GM12878 (cell line): ENCODE results near the gene AFF1. TPM values are rescaled to one million over a fixed set of nuclear protein-coding genes. Genes with fewer than 3 reads are reported as not detected.

Experiments
- ATAC-seq: fragments of 200-7000 bp; cut with Tn5 transposase; 3 replicates; pipeline ENCODE4 v1.9.1; 2020; ENCODE audit warnings: mild to moderate bottlenecking, moderate library complexity
- BruUV-seq: library from RNA; stranded (reverse); fragments of 400-500 nt; replicated peaks from 2 replicates; lab custom pipeline; 2021; lab: Mats Ljungman, UMichigan
- CTCF ChIA-PET: fragments of 300-600 bp; sonication (Branson Sonifier 250); formaldehyde crosslinking; extraction: SDS; loops from one replicate; lab custom pipeline; 2021; ENCODE audit warnings: inconsistent platforms; lab: Yijun Ruan, JAX
- POLR2A ChIA-PET: fragments of 350-600 bp; formaldehyde crosslinking; extraction: SDS; loops from one replicate; lab custom pipeline; 2021; ENCODE audit warnings: inconsistent platforms; lab: Charles Lee
- RAD21 ChIA-PET: fragments of 300-600 bp; sonication (Branson Sonifier 250); formaldehyde crosslinking; loops from one replicate; lab custom pipeline; 2023; ENCODE audit warnings: antibody characterized with exemption; ENCODE audit not compliant: unreplicated experiment; lab: Charles Lee
- SMC1A ChIA-PET: fragments of 300-600 bp; sonication (Branson Sonifier 250); formaldehyde crosslinking; loops from one replicate; lab custom pipeline; 2023; ENCODE audit not compliant: unreplicated experiment, uncharacterized antibody; lab: Charles Lee
- DNase-seq: peaks from one replicate; pipeline ENCODE4 v3.0.0-alpha.2; 2011; ENCODE audit warnings: low read depth, low spot score
- FAIRE-seq: peaks from 3 replicates; lab custom pipeline; 2011; peaks lifted over from hg19 to GRCh38; lab: Jason Lieb, UNC
- H2AFZ ChIP-seq: 2 replicates; pipeline ENCODE4 v1.6.0; 2011; ENCODE audit warnings: low read depth, low read length, control low read depth; ENCODE audit not compliant: control insufficient read depth
- H3K27ac ChIP-seq: 2 replicates; pipeline ENCODE4 v1.5.1; 2011; ENCODE audit warnings: control low read depth; ENCODE audit not compliant: control insufficient read depth, insufficient read depth
- H3K27me3 ChIP-seq, 2 experiments: replicated peaks in 1 of 2; 2 replicates each; pipeline versions ENCODE4 v1.6.0 to v1.6.1; 2011; ENCODE audit warnings: low read length in 1 of 2; ENCODE audit not compliant: control insufficient read depth in 2 of 2, insufficient read depth in 2 of 2
- H3K36me3 ChIP-seq, 2 experiments: 2 replicates each; pipeline ENCODE4 v1.5.1; 2011; ENCODE audit warnings: low read length in 1 of 2; ENCODE audit not compliant: control insufficient read depth in 2 of 2, insufficient read depth in 2 of 2
- H3K4me1 ChIP-seq: 2 replicates; pipeline ENCODE4 v1.6.1; 2011; ENCODE audit warnings: mild to moderate bottlenecking, low read length, moderate library complexity, mixed read lengths; ENCODE audit not compliant: control insufficient read depth, insufficient read depth
- H3K4me2 ChIP-seq: 2 replicates; pipeline ENCODE4 v1.6.0; 2011; ENCODE audit warnings: control low read depth; ENCODE audit not compliant: control insufficient read depth, insufficient read depth
- H3K4me3 ChIP-seq: fragments of 200-600 bp; sonication (generic); 2 replicates; pipeline ENCODE4 v1.5.1; 2016
- H3K79me2 ChIP-seq: 2 replicates; pipeline ENCODE4 v1.6.0; 2011; ENCODE audit warnings: low read length; ENCODE audit not compliant: control insufficient read depth, insufficient read depth
- H3K9ac ChIP-seq: 2 replicates; pipeline ENCODE4 v1.8.0; 2011; ENCODE audit warnings: low read length, control low read depth, mixed read lengths; ENCODE audit not compliant: control insufficient read depth, insufficient read depth
- H3K9me3 ChIP-seq: replicated peaks from 3 replicates; pipeline ENCODE4 v1.5.1; 2011; ENCODE audit warnings: mild to moderate bottlenecking, low read length; ENCODE audit not compliant: control insufficient read depth, insufficient read depth
- H4K20me1 ChIP-seq: 2 replicates; pipeline ENCODE4 v1.6.0; 2011; ENCODE audit not compliant: control insufficient read depth, insufficient read depth
- BHLHE40 ChIP-seq, 2 experiments: fragments of 450-650 bp in 1 of 2; IDR thresholded peaks; 2 replicates each; pipeline ENCODE4 v1.6.1; 2011 to 2017; ENCODE audit warnings: low read depth in 2 of 2, borderline replicate concordance in 1 of 2, improper control_type of control experiment in 1 of 2, low read length in 1 of 2, mild to moderate bottlenecking in 1 of 2
- CHD2 ChIP-seq: IDR thresholded peaks from 2 replicates; pipeline ENCODE4 v1.6.1; 2011; ENCODE audit warnings: low read depth, low read length, improper control_type of control experiment, borderline replicate concordance
- FOS ChIP-seq: IDR thresholded peaks from 3 replicates; pipeline ENCODE4 v1.6.1; 2011; ENCODE audit warnings: borderline replicate concordance; ENCODE audit not compliant: insufficient read length; ENCODE audit errors: extremely low read depth
- IKZF2 ChIP-seq, 2 experiments: fragments of 450-650 bp; IDR thresholded peaks; 2 replicates each; pipeline ENCODE4 v1.6.1; 2017; ENCODE audit warnings: mild to moderate bottlenecking in 2 of 2, moderate library complexity in 2 of 2
- IRF4 ChIP-seq: IDR thresholded peaks from 2 replicates; pipeline ENCODE4 v1.6.1; 2011; ENCODE audit warnings: low read depth, low read length
- KLF5 ChIP-seq: fragments of 450-650 bp; IDR thresholded peaks from 2 replicates; pipeline ENCODE4 v1.6.1; 2014; ENCODE audit warnings: mild to moderate bottlenecking; ENCODE audit not compliant: partially characterized antibody
- RELA ChIP-seq: fragments of 450-650 bp; IDR thresholded peaks from 2 replicates; pipeline ENCODE4 v1.8.0; 2014; ENCODE audit warnings: borderline replicate concordance; ENCODE audit not compliant: partially characterized antibody
- SRF ChIP-seq, 2 experiments: IDR thresholded peaks; 2 replicates each; pipeline ENCODE4 v1.6.1; 2011; ENCODE audit warnings: low read depth in 2 of 2, low read length in 2 of 2, mild to moderate bottlenecking in 1 of 2, moderate library complexity in 1 of 2
- TARDBP ChIP-seq: IDR thresholded peaks from 2 replicates; pipeline ENCODE4 v1.6.1; 2016; ENCODE audit warnings: borderline replicate concordance
- WGBS: methylation state at CpG from one replicate; pipeline ENCODE4 v1.1.6; 2016; ENCODE audit warnings: low lambda C conversion rate; ENCODE audit not compliant: insufficient replicate concordance, insufficient coverage; ENCODE audit errors: missing lambda C conversion rate; 5-methylcytosine and 5-hydroxymethylcytosine counted together
- in situ Hi-C: fragments of 300-500 bp; cut with MboI; formaldehyde crosslinking; loops from 9 replicates; pipeline ENCODE4 v1.14.3; 2018; ENCODE audit warnings: mixed read lengths
- intact Hi-C: fragments of 100-400 bp; cut with micrococcal nuclease; formaldehyde crosslinking; loops from one replicate; pipeline ENCODE4 v1.14.2; 2022; ENCODE audit not compliant: unreplicated experiment
- polyA plus RNA-seq, 11 experiments: library from polyadenylated mRNA; depleted of rRNA in 4 of 11; unstranded in 6 of 11; stranded (reverse) in 5 of 11; fragments of >200 nt; fragmentation: Nextera tagmentation in 4 of 11; fragmentation: Illumina TruSeq in 1 of 11; extraction: Ambion mirVana in 4 of 11; extraction: Trizol in 1 of 11; gene quantifications; 1 replicate in 1 of 11; 2 replicates in 10 of 11; pipeline versions ENCODE4 v1.2.1 to v1.2.3, GENCODE V29; 2011 to 2016; ENCODE audit warnings: inconsistent platforms in 2 of 11, missing spikeins in 2 of 11, low read depth in 1 of 11
- total RNA-seq, 4 experiments: library from RNA; depleted of rRNA in 3 of 4; stranded (reverse); fragments of >200 nt in 3 of 4; fragmentation: Illumina TruSeq in 1 of 4; extraction: Trizol in 1 of 4; gene quantifications; 2 replicates each; pipeline versions ENCODE4 v1.2.1 to v1.2.3, GENCODE V29; 2013 to 2021
- TF ChIP-seq, protein P1 (sequence below): fragments of 450-650 bp; IDR thresholded peaks from 2 replicates; pipeline ENCODE4 v1.6.1; 2016; ENCODE audit warnings: mild to moderate bottlenecking, moderate library complexity, borderline replicate concordance
- TF ChIP-seq, protein P2 (sequence below): IDR thresholded peaks from 2 replicates; pipeline ENCODE4 v1.6.1; 2012; ENCODE audit warnings: improper control_type of control experiment, low read depth, low read length; ENCODE audit not compliant: insufficient replicate concordance

AFF1 gene
- total and polyA plus RNA-seq, 10 of the 15 experiments (the other 5 are each of a cell fraction or from before 2014, with no cell fraction given) = 3.5 to 56.1 (median 21.5) TPM

DNA sequence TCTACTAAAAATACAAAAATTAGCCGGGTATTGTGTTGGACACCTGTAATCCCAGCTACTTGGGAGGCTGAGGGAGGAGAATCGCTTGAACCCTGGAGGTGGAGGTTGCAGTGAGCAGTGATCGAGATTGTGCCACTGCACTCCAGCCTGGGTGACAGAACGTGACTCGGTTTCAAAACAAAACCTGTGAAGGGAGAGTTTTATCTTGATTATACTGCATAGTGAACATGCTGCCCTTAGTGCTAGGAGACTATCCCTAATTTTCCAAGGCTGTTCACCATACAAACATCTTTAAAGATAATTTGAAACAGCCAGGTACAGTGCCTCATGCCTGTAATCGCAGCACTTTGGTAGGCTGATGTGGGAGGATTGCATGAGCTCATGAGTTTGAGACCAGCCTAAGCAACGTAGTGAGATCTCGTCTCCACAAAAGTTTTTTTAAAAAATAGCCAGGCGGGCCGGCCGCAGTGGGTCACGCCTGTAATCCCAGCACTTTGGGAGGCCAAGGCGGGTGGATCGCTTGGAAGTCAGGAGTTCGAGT lies 6.2 kb downstream of the AFF1 start:
- Histone ChIP-seq H3K36me3 (peaks cover 0 to 3% of the 10 kb centered on the region in 2 experiments; a peak in 1 of 4 replicates), H4K20me1 (peaks cover 3% of the 10 kb centered on the region; the same call in 1 of the 2 replicates), H3K27ac (peak overlapping the region; percentile 93), H3K4me3 (peak overlapping the region; percentile 64; the same call in 1 of the 2 replicates), H3K9ac (peak overlapping the region; percentile 70), H3K9me3 (no peaks in the 10 kb centered on the region; the same call in 2 of the 3 replicates), H2AFZ (no peak overlapping the region), H3K27me3 (no peaks in the 10 kb centered on the region), H3K79me2 (peaks cover 98% of the 10 kb centered on the region), H3K4me1 (peaks cover 37% of the 10 kb centered on the region), H3K4me2 (peak overlapping the region; percentile 98)
- ChIA-PET RAD21 (interaction anchor here (3.0 to 9.3 kb wide), 4 partner anchors 12 to 151 kb away, joined by 14 to 267 read pairs (median 108); no protein-coding TSS in a partner anchor), POLR2A (interaction anchor here (1.0 to 1.5 kb wide), 4 partner anchors 13 to 96 kb away, joined by 3 to 6 read pairs (median 6); no protein-coding TSS in a partner anchor), SMC1A (interaction anchor here (1.1 to 13.7 kb wide), 10 partner anchors 13 to 151 kb away, joined by 3 to 268 read pairs (median 54); no protein-coding TSS in a partner anchor), CTCF (interaction anchor here (0.6 to 9.8 kb wide), 9 partner anchors 12 to 152 kb away, joined by 3 to 92 read pairs (median 13); no protein-coding TSS in a partner anchor)
- in situ Hi-C loops = loop anchor here (5.0 kb wide), 1 partner anchor 66 kb away; no protein-coding TSS in a partner anchor
- ATAC-seq = no peak
- TF ChIP-seq IRF4 (no peak), TARDBP (no peak), RELA (no peak), IKZF2 (IDR thresholded peaks at IDR 0.05) (no peak), SRF (IDR thresholded peaks at IDR 0.05; ENCODE audit: low read depth in 2 of 2, low read length in 2 of 2) (no peak), FOS (no peak), BHLHE40 (IDR thresholded peaks at IDR 0.05; ENCODE audit: borderline replicate concordance in 1 of 2, low read depth in 2 of 2, low read length in 1 of 2) (no peak), KLF5 (no peak), CHD2 (no peak)
- TF ChIP-seq, protein P1, sequence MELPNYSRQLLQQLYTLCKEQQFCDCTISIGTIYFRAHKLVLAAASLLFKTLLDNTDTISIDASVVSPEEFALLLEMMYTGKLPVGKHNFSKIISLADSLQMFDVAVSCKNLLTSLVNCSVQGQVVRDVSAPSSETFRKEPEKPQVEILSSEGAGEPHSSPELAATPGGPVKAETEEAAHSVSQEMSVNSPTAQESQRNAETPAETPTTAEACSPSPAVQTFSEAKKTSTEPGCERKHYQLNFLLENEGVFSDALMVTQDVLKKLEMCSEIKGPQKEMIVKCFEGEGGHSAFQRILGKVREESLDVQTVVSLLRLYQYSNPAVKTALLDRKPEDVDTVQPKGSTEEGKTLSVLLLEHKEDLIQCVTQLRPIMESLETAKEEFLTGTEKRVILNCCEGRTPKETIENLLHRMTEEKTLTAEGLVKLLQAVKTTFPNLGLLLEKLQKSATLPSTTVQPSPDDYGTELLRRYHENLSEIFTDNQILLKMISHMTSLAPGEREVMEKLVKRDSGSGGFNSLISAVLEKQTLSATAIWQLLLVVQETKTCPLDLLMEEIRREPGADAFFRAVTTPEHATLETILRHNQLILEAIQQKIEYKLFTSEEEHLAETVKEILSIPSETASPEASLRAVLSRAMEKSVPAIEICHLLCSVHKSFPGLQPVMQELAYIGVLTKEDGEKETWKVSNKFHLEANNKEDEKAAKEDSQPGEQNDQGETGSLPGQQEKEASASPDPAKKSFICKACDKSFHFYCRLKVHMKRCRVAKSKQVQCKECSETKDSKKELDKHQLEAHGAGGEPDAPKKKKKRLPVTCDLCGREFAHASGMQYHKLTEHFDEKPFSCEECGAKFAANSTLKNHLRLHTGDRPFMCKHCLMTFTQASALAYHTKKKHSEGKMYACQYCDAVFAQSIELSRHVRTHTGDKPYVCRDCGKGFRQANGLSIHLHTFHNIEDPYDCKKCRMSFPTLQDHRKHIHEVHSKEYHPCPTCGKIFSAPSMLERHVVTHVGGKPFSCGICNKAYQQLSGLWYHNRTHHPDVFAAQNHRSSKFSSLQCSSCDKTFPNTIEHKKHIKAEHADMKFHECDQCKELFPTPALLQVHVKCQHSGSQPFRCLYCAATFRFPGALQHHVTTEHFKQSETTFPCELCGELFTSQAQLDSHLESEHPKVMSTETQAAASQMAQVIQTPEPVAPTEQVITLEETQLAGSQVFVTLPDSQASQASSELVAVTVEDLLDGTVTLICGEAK = no peak
- TF ChIP-seq, protein P2, sequence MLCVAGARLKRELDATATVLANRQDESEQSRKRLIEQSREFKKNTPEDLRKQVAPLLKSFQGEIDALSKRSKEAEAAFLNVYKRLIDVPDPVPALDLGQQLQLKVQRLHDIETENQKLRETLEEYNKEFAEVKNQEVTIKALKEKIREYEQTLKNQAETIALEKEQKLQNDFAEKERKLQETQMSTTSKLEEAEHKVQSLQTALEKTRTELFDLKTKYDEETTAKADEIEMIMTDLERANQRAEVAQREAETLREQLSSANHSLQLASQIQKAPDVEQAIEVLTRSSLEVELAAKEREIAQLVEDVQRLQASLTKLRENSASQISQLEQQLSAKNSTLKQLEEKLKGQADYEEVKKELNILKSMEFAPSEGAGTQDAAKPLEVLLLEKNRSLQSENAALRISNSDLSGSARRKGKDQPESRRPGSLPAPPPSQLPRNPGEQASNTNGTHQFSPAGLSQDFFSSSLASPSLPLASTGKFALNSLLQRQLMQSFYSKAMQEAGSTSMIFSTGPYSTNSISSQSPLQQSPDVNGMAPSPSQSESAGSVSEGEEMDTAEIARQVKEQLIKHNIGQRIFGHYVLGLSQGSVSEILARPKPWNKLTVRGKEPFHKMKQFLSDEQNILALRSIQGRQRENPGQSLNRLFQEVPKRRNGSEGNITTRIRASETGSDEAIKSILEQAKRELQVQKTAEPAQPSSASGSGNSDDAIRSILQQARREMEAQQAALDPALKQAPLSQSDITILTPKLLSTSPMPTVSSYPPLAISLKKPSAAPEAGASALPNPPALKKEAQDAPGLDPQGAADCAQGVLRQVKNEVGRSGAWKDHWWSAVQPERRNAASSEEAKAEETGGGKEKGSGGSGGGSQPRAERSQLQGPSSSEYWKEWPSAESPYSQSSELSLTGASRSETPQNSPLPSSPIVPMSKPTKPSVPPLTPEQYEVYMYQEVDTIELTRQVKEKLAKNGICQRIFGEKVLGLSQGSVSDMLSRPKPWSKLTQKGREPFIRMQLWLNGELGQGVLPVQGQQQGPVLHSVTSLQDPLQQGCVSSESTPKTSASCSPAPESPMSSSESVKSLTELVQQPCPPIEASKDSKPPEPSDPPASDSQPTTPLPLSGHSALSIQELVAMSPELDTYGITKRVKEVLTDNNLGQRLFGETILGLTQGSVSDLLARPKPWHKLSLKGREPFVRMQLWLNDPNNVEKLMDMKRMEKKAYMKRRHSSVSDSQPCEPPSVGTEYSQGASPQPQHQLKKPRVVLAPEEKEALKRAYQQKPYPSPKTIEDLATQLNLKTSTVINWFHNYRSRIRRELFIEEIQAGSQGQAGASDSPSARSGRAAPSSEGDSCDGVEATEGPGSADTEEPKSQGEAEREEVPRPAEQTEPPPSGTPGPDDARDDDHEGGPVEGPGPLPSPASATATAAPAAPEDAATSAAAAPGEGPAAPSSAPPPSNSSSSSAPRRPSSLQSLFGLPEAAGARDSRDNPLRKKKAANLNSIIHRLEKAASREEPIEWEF = no peak
- BruUV-seq = no TSS peak
- WGBS = 98% methylated on average over 15 of the region's 15 CpGs
- DNase-seq = no peak
- FAIRE-seq = no peak
- intact Hi-C loops = no loop called here
